ENCODE data around the gene WSB1. TPM values are rescaled to one million over a fixed set of nuclear protein-coding genes. Genes with fewer than 3 reads are reported as not detected.

Gene WSB1
- total RNA-seq, 1 donor from 2014 or later, result 521 TPM

DNA sequence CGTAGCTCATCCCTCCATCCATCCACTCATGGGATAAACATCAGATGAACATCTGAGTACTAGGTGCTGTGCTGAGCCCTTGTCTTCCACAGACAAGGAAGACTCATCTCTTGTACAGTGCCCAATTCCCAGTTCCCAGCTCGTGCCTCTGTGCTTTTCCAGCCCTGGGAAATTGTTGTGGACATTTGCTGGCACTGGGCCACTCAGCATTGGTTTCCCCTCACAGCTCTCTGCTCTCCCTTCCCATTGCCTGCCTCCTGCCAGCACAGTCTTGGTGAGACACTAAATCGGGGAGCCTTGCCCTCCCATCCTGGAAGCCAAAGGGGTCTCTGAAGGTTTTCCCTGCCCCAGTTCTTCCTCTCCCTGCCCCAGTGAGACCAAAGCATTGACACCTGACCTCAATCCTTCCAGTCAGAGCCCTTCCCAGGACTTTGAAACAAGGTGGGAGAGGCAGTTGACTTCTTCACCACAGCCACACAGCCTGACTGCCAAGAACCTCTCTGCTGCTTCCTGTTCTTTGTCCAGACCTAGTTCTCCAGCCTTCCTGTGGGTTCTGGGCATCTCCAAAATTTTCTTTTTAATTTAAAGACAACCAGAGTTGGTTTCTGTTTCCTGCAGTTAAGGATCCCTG is 50.2 kb downstream of the WSB1 start:
- no peaks in the 10 kb centered on the region for H3K27me3 ChIP-seq
- no peak overlapping the region for H2AFZ ChIP-seq (replicated peaks)
- Mint-ChIP-seq H3K27ac (peak overlapping the region; percentile 57), H3K9me3 (no peaks in the 10 kb centered on the region), H3K4me3 (no peak overlapping the region), H3K27me3 (ENCODE audit: insufficient read depth, low read depth) (peaks cover 6% of the 10 kb centered on the region), H3K36me3 (peaks cover 1% of the 10 kb centered on the region), H3K4me1 (peaks cover 43% of the 10 kb centered on the region)
- no peaks in the 10 kb centered on the region for H3K9me3 ChIP-seq (ENCODE audit: low read depth)
- H3F3A ChIP-seq (ENCODE audit: low read depth), result peaks cover 42% of the 10 kb centered on the region
- no peak for DNase-seq (ENCODE audit: low spot score)
- peaks cover 27% of the 10 kb centered on the region for H3K4me1 ChIP-seq
- H3K36me3 ChIP-seq, result no peaks in the 10 kb centered on the region
- no peak overlapping the region for H3K4me2 ChIP-seq
- H4K20me1 ChIP-seq (ENCODE audit: low read depth), result no peaks in the 10 kb centered on the region
- no peaks in the 10 kb centered on the region for H3K79me2 ChIP-seq (ENCODE audit: low read depth)
- no peak overlapping the region for H3K4me3 ChIP-seq
- TF ChIP-seq CTCF (IDR thresholded peaks at IDR 0.05) (no peak), EZH2phosphoT487 (IDR thresholded peaks at IDR 0.05) (no peak), EZH2 (IDR thresholded peaks at IDR 0.05) (no peak)
- no peak overlapping the region for H3K27ac ChIP-seq
- H3K9ac ChIP-seq, result no peak overlapping the region

DNA sequence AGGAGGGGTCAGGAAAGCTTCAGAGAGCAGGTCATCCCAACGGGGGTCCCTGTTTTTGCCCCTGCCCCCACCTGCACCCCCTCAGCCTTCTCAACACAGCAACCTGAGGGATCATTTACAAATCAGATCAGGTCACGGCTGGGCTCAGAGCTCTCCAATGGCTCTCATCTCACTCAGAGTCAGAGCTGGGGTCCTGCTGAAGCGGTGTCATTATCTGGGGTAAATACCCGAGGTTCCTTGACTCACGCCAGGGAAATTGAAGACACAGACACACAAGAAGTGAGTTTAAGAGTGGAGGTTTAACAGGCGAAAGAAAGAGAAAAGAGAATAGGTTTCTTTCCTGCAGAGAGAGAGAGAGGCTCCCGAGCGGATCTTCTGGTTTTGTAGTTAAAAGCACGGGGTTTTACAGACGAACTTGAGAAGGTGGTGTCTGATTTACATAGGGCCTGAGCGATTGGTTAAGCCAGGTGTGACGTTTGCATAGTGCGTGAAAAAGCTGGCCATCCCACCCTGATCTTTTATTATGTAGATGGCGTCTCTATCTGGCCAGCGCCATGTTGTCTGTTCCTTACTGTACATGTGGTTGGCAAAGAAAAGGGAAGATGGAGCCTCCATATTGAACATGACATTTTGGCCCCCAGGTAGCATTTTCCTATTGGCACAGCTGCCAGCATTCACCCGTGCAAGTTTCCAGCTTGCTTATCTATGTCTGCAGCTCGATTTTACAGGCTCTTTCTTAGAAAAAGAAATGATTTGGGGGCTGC is 51.4 kb downstream of the WSB1 start:
- Mint-ChIP-seq H3K27me3 (ENCODE audit: insufficient read depth, low read depth) (peaks cover 9% of the 10 kb centered on the region), H3K9me3 (no peaks in the 10 kb centered on the region), H3K27ac (peak overlapping the region; percentile 98), H3K4me1 (peaks cover 43% of the 10 kb centered on the region), H3K36me3 (no peaks in the 10 kb centered on the region), H3K4me3 (peak overlapping the region; percentile 87)
- peak overlapping the region; percentile 59 for H3K4me3 ChIP-seq
- H2AFZ ChIP-seq (replicated peaks), result peak overlapping the region; percentile 98
- H3K4me2 ChIP-seq, result peak overlapping the region; percentile 88
- H3K27ac ChIP-seq, result peak overlapping the region; percentile 55
- H3K36me3 ChIP-seq, result no peaks in the 10 kb centered on the region
- H4K20me1 ChIP-seq (ENCODE audit: low read depth), result no peaks in the 10 kb centered on the region
- TF ChIP-seq CTCF (IDR thresholded peaks at IDR 0.05) (no peak), EZH2phosphoT487 (IDR thresholded peaks at IDR 0.05) (peak; percentile 32), EZH2 (IDR thresholded peaks at IDR 0.05) (no peak)
- DNase-seq (ENCODE audit: low spot score), result peak; percentile 83
- H3K4me1 ChIP-seq, result peaks cover 27% of the 10 kb centered on the region
- no peak overlapping the region for H3K9ac ChIP-seq
- no peaks in the 10 kb centered on the region for H3K9me3 ChIP-seq (ENCODE audit: low read depth)
- H3K27me3 ChIP-seq, result no peaks in the 10 kb centered on the region
- H3K79me2 ChIP-seq (ENCODE audit: low read depth), result no peaks in the 10 kb centered on the region
- peaks cover 48% of the 10 kb centered on the region for H3F3A ChIP-seq (ENCODE audit: low read depth)

GRCh38 chr17:27346228-27346899 is 52.5 kb downstream of the WSB1 start:
- Mint-ChIP-seq H3K27me3 (ENCODE audit: insufficient read depth, low read depth) (peaks cover 9% of the 10 kb centered on the region), H3K9me3 (no peaks in the 10 kb centered on the region), H3K4me3 (no peak overlapping the region), H3K36me3 (peaks cover 2% of the 10 kb centered on the region), H3K27ac (no peak overlapping the region), H3K4me1 (peaks cover 43% of the 10 kb centered on the region)
- Histone ChIP-seq H3K27me3 (no peaks in the 10 kb centered on the region), H3K9me3 (ENCODE audit: low read depth) (no peaks in the 10 kb centered on the region), H3K27ac (no peak overlapping the region), H3K36me3 (no peaks in the 10 kb centered on the region), H4K20me1 (ENCODE audit: low read depth) (no peaks in the 10 kb centered on the region), H3K4me3 (no peak overlapping the region), H3K9ac (no peak overlapping the region), H2AFZ (replicated peaks) (no peak overlapping the region), H3K4me2 (no peak overlapping the region), H3K79me2 (ENCODE audit: low read depth) (no peaks in the 10 kb centered on the region), H3K4me1 (peaks cover 24% of the 10 kb centered on the region), H3F3A (ENCODE audit: low read depth) (peaks cover 52% of the 10 kb centered on the region)
- TF ChIP-seq EZH2 (IDR thresholded peaks at IDR 0.05), result no peak
- no peak for TF ChIP-seq EZH2phosphoT487 (IDR thresholded peaks at IDR 0.05)
- no peak for TF ChIP-seq CTCF (IDR thresholded peaks at IDR 0.05)
- no peak for DNase-seq (ENCODE audit: low spot score)

Data from neural progenitor cell (in vitro differentiated cells).